Liver (tissue), 9 donors: ENCODE data around the gene FRMD4A. TPM values are rescaled to one million over a fixed set of nuclear protein-coding genes. Genes with fewer than 3 reads are reported as not detected.
A peak's percentile ranks its signal among the peaks of the same experiment; 100 is the strongest.

Source experiments
- DNase-seq: peaks from one replicate; pipeline ENCODE4 v3.0.0-alpha.2; 2017; ENCODE audit warnings: low spot score
- H3K27ac ChIP-seq, 2 donors: one replicate each; pipeline ENCODE4 v1.7.0; 2013; ENCODE audit warnings: inconsistent platforms in 2 of 2, low read length in 2 of 2, control low read depth in 1 of 2, low read depth in 1 of 2, mild to moderate bottlenecking in 1 of 2
- H3K27me3 ChIP-seq, 4 donors: one replicate each; pipeline versions ENCODE4 v1.6.1 to v1.7.0; 2013; ENCODE audit warnings: low read length in 3 of 4, inconsistent platforms in 1 of 4, mild to moderate bottlenecking in 1 of 4, moderate library complexity in 1 of 4; ENCODE audit not compliant: control insufficient read depth in 4 of 4, insufficient read depth in 4 of 4
- H3K36me3 ChIP-seq, 4 donors: one replicate each; pipeline versions ENCODE4 v1.6.1 to v1.7.0; 2013; ENCODE audit warnings: low read length in 3 of 4, mild to moderate bottlenecking in 3 of 4, low read depth in 1 of 4, moderate library complexity in 1 of 4; ENCODE audit not compliant: control insufficient read depth in 4 of 4, insufficient read depth in 3 of 4
- H3K4me1 ChIP-seq, 4 donors: one replicate each; pipeline versions ENCODE4 v1.6.1 to v1.7.0; 2013; ENCODE audit warnings: low read length in 3 of 4, mild to moderate bottlenecking in 3 of 4, moderate library complexity in 1 of 4; ENCODE audit not compliant: control insufficient read depth in 4 of 4, insufficient read depth in 4 of 4
- H3K4me3 ChIP-seq, 3 donors: one replicate each; pipeline versions ENCODE4 v1.6.1 to v1.7.0; 2013; ENCODE audit warnings: low read length in 3 of 3, control low read depth in 1 of 3, low read depth in 1 of 3, mild to moderate bottlenecking in 1 of 3
- H3K9ac ChIP-seq, 2 donors: one replicate each; pipeline ENCODE4 v1.7.0; 2013; ENCODE audit warnings: low read length in 2 of 2, mild to moderate bottlenecking in 2 of 2, moderate library complexity in 2 of 2, control low read depth in 1 of 2, low read depth in 1 of 2
- H3K9me3 ChIP-seq, 4 donors: one replicate each; pipeline versions ENCODE4 v1.6.1 to v1.7.0; 2013; ENCODE audit warnings: low read length in 3 of 4; ENCODE audit not compliant: control insufficient read depth in 4 of 4
- ATF3 ChIP-seq: IDR thresholded peaks from 2 replicates; pipeline ENCODE4 v1.6.1; 2016; ENCODE audit warnings: antibody characterized with exemption
- EGR1 ChIP-seq, 2 donors: IDR thresholded peaks; 2 replicates each; pipeline ENCODE4 v1.6.1; 2016 to 2018; ENCODE audit warnings: antibody characterized with exemption in 2 of 2, low read depth in 2 of 2
- FOXA1 ChIP-seq: IDR thresholded peaks from 2 replicates; pipeline ENCODE4 v1.6.1; 2016; ENCODE audit warnings: antibody characterized with exemption
- FOXA2 ChIP-seq: IDR thresholded peaks from 2 replicates; pipeline ENCODE4 v1.6.1; 2016; ENCODE audit warnings: antibody characterized with exemption
- GABPA ChIP-seq, 2 donors: IDR thresholded peaks in 1 of 2; conservative IDR thresholded peaks in 1 of 2; 2 replicates each; pipeline ENCODE4 v1.6.1; 2016; ENCODE audit warnings: antibody characterized with exemption in 2 of 2, mild to moderate bottlenecking in 1 of 2, moderate library complexity in 1 of 2
- HNF4A ChIP-seq, 2 donors: conservative IDR thresholded peaks; 2 replicates each; pipeline ENCODE4 v1.6.1; 2016; ENCODE audit warnings: antibody characterized with exemption in 2 of 2, mild to moderate bottlenecking in 2 of 2
- HNF4G ChIP-seq: IDR thresholded peaks from 2 replicates; pipeline ENCODE4 v1.6.1; 2016; ENCODE audit warnings: antibody characterized with exemption
- JUND ChIP-seq, 2 donors: IDR thresholded peaks; 2 replicates each; pipeline ENCODE4 v1.6.1; 2016; ENCODE audit warnings: antibody characterized with exemption in 2 of 2
- NR2F2 ChIP-seq: IDR thresholded peaks from 2 replicates; pipeline ENCODE4 v1.6.1; 2016; ENCODE audit warnings: antibody characterized with exemption
- RAD21 ChIP-seq, 2 donors: IDR thresholded peaks; 2 replicates each; pipeline ENCODE4 v1.6.1; 2016; ENCODE audit warnings: antibody characterized with exemption in 2 of 2, mild to moderate bottlenecking in 2 of 2
- REST ChIP-seq: IDR thresholded peaks from 2 replicates; pipeline ENCODE4 v1.6.1; 2016; ENCODE audit warnings: antibody characterized with exemption, mild to moderate bottlenecking
- RXRA ChIP-seq, 2 donors: IDR thresholded peaks; 2 replicates each; pipeline ENCODE4 v1.6.1; 2017 to 2018; ENCODE audit warnings: antibody characterized with exemption in 2 of 2, mild to moderate bottlenecking in 1 of 2
- SP1 ChIP-seq: IDR thresholded peaks from 2 replicates; pipeline ENCODE4 v1.6.1; 2018; ENCODE audit warnings: antibody characterized with exemption, mild to moderate bottlenecking
- TAF1 ChIP-seq: conservative IDR thresholded peaks from 2 replicates; pipeline ENCODE4 v1.6.1; 2016; ENCODE audit warnings: antibody characterized with exemption, mild to moderate bottlenecking
- YY1 ChIP-seq: IDR thresholded peaks from 2 replicates; pipeline ENCODE4 v1.6.1; 2016; ENCODE audit warnings: antibody characterized with exemption, mild to moderate bottlenecking
- WGBS: extraction: QIAGEN DNeasy Blood & Tissue Kit; methylation state at CpG from one replicate; pipeline ENCODE4 v1.1.7; 2013; 5-methylcytosine and 5-hydroxymethylcytosine counted together
- polyA plus RNA-seq, 2 donors: library from polyadenylated mRNA; stranded (reverse) in 1 of 2; unstranded in 1 of 2; fragments of 200-250 nt in 1 of 2; fragments of >200 nt in 1 of 2; fragmentation: Nextera tagmentation in 1 of 2; extraction: Ambion mirVana in 1 of 2; gene quantifications; one replicate each; pipeline versions ENCODE4 v1.2.1 to v1.2.3, GENCODE V29; 2013 to 2015
- total RNA-seq, 2 donors: library from RNA; depleted of rRNA; stranded (reverse); fragments of >200 nt; gene quantifications; one replicate each; pipeline ENCODE4 v1.2.3, GENCODE V29; 2014
- TF ChIP-seq, protein P1 (sequence below): IDR thresholded peaks from 2 replicates; pipeline ENCODE4 v1.6.1; 2016; ENCODE audit warnings: antibody characterized with exemption
- TF ChIP-seq, protein P2 (sequence below): IDR thresholded peaks from 2 replicates; pipeline ENCODE4 v1.6.1; 2016; ENCODE audit warnings: antibody characterized with exemption
- TF ChIP-seq, protein P3 (sequence below): fragments of 150-350 bp; IDR thresholded peaks from 2 replicates; pipeline ENCODE4 v1.5.1; 2017; ENCODE audit warnings: improper control_type of control experiment, low read depth, low read length; ENCODE audit not compliant: missing input control
- donor health status: healthy.
- donor health status: healthy.
- donor health status: healthy.
- donor health status: healthy.
- donor health status: healthy.

The FRMD4A gene
- total and polyA plus RNA-seq, 4 donors, result 8.2 to 34.3 (median 13.1) TPM

DNA sequence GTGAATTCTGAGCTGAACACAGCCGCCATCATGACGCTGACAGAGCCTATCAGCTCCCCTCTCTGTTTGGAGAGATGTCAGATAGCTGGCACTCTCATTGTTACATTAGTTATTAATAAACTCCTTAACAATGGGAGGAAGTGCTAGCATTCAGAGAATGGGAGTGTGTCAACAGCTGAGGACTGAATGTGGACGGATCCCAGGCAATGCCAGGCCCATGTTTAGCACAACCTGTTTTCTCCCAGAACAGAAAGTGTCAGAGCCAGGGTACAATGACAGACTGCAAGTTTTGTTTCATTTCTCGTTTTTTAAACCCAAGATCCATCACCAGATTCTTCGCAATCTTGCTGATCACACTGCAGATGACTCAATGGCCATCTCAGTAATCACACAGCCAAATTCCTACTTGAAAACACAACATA lies 644.4 kb downstream of the FRMD4A start:
- Histone ChIP-seq H3K27ac (peak overlapping the region in 1 of 2 donors; percentile 42), H3K36me3 (peaks cover 2 to 8% (median 6%) of the 10 kb centered on the region in 4 donors), H3K4me3 (no peak overlapping the region), H3K9me3 (no peaks in the 10 kb centered on the region), H3K9ac (no peak overlapping the region), H3K27me3 (no peaks in the 10 kb centered on the region), H3K4me1 (peaks cover 2 to 28% (median 24%) of the 10 kb centered on the region in 4 donors)
- TF ChIP-seq RXRA (IDR thresholded peaks at IDR 0.05), result no peak
- peak; percentile 3 for TF ChIP-seq YY1
- no peak for DNase-seq
- WGBS, result 67% methylated on average over 5 of the region's 5 CpGs

GRCh38 chr10:13685885-13686284 lies 644.8 kb downstream of the FRMD4A start:
- Histone ChIP-seq H3K36me3 (peaks cover 2 to 7% (median 5%) of the 10 kb centered on the region in 4 donors), H3K4me1 (peaks cover 2 to 32% (median 28%) of the 10 kb centered on the region in 4 donors), H3K9ac (no peak overlapping the region), H3K27me3 (no peaks in the 10 kb centered on the region), H3K9me3 (no peaks in the 10 kb centered on the region), H3K27ac (peak overlapping the region in 1 of 2 donors; percentile 42), H3K4me3 (no peak overlapping the region)
- peak in 1 of 2 donors; percentile 10 for TF ChIP-seq HNF4A (conservative IDR thresholded peaks at IDR 0.05)
- TF ChIP-seq YY1, result peak; percentile 3
- TF ChIP-seq EGR1 (IDR thresholded peaks at IDR 0.05; ENCODE audit: low read depth in 2 of 2), result no peak
- TF ChIP-seq REST, result no peak
- no peak for TF ChIP-seq GABPA (IDR thresholded peaks at IDR 0.05 in 1 of 2, conservative IDR thresholded peaks at IDR 0.05 in 1 of 2)
- no peak for TF ChIP-seq NR2F2
- TF ChIP-seq, protein P1, sequence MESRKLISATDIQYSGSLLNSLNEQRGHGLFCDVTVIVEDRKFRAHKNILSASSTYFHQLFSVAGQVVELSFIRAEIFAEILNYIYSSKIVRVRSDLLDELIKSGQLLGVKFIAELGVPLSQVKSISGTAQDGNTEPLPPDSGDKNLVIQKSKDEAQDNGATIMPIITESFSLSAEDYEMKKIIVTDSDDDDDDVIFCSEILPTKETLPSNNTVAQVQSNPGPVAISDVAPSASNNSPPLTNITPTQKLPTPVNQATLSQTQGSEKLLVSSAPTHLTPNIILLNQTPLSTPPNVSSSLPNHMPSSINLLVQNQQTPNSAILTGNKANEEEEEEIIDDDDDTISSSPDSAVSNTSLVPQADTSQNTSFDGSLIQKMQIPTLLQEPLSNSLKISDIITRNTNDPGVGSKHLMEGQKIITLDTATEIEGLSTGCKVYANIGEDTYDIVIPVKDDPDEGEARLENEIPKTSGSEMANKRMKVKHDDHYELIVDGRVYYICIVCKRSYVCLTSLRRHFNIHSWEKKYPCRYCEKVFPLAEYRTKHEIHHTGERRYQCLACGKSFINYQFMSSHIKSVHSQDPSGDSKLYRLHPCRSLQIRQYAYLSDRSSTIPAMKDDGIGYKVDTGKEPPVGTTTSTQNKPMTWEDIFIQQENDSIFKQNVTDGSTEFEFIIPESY, result no peak
- no peak for TF ChIP-seq RAD21 (IDR thresholded peaks at IDR 0.05)
- no peak for TF ChIP-seq JUND (IDR thresholded peaks at IDR 0.05)
- TF ChIP-seq FOXA1, result no peak
- no peak for DNase-seq
- WGBS, result 31% methylated on average over 5 of the region's 5 CpGs

DNA sequence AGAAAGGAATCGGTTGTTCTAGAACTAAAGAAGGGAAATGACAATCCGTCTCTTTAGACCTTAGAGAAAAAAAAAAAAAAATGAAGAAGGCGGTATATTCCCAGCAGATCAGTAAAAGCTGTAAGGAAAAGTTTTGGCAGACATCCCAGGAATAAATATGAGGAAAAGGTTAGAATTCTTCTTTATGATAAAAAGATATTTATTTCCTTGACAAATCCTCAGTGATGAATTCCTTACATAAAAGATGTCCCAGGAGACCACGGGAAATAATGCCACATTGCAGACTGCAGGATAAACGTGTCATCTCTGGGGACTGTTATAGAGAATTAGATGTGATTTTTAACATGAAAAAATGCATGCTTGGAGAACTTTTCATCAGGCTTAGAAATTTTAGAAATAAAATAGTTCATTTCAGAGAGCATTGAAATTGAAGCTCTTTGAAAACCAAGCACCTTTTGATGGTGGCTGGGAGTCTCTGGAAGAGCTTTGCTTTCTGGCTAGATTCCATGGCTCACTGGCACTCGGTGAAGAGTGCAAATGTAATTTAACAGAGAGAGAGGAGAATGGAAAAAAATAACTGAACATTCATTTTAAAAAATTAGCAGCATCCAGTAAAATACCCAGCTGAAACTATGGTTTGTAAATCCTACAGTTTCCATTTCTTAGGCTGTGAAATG lies 645.8 kb downstream of the FRMD4A start:
- WGBS, result 64% methylated on average over 6 of the region's 6 CpGs
- Histone ChIP-seq H3K9me3 (no peaks in the 10 kb centered on the region), H3K36me3 (peaks cover 0 to 4% (median under 1%) of the 10 kb centered on the region in 4 donors), H3K4me1 (peaks cover 2 to 42% (median 37%) of the 10 kb centered on the region in 4 donors), H3K4me3 (no peak overlapping the region), H3K27me3 (no peaks in the 10 kb centered on the region), H3K27ac (peak overlapping the region; percentile 16 to 54), H3K9ac (no peak overlapping the region)
- DNase-seq, result no peak
- no peak for TF ChIP-seq SP1
- TF ChIP-seq RAD21 (IDR thresholded peaks at IDR 0.05), result no peak
- TF ChIP-seq, protein P2, sequence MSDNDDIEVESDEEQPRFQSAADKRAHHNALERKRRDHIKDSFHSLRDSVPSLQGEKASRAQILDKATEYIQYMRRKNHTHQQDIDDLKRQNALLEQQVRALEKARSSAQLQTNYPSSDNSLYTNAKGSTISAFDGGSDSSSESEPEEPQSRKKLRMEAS, result no peak
- no peak for TF ChIP-seq TAF1
- TF ChIP-seq HNF4G, result no peak
- TF ChIP-seq RXRA (IDR thresholded peaks at IDR 0.05), result no peak
- TF ChIP-seq, protein P3, sequence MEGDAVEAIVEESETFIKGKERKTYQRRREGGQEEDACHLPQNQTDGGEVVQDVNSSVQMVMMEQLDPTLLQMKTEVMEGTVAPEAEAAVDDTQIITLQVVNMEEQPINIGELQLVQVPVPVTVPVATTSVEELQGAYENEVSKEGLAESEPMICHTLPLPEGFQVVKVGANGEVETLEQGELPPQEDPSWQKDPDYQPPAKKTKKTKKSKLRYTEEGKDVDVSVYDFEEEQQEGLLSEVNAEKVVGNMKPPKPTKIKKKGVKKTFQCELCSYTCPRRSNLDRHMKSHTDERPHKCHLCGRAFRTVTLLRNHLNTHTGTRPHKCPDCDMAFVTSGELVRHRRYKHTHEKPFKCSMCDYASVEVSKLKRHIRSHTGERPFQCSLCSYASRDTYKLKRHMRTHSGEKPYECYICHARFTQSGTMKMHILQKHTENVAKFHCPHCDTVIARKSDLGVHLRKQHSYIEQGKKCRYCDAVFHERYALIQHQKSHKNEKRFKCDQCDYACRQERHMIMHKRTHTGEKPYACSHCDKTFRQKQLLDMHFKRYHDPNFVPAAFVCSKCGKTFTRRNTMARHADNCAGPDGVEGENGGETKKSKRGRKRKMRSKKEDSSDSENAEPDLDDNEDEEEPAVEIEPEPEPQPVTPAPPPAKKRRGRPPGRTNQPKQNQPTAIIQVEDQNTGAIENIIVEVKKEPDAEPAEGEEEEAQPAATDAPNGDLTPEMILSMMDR, result no peak
- no peak for TF ChIP-seq EGR1 (IDR thresholded peaks at IDR 0.05; ENCODE audit: low read depth in 2 of 2)
- TF ChIP-seq GABPA (IDR thresholded peaks at IDR 0.05 in 1 of 2, conservative IDR thresholded peaks at IDR 0.05 in 1 of 2), result no peak
- TF ChIP-seq FOXA2, result no peak
- TF ChIP-seq HNF4A (conservative IDR thresholded peaks at IDR 0.05), result no peak
- TF ChIP-seq ATF3, result no peak
- TF ChIP-seq YY1, result no peak
- TF ChIP-seq FOXA1, result no peak
